DMS53 (cell line): Measurements from ENCODE around the gene CACNB4.
"Not testable (repeated sequence)": the region's sequence is repeated elsewhere in the genome, so short reads cannot be mapped to it uniquely, and the experiment has no call there.

Experiments
- DNase-seq: peaks from one replicate; lab custom pipeline; 2025; lab: John Stamatoyannopoulos, UW

The CACNB4 gene

DNA sequence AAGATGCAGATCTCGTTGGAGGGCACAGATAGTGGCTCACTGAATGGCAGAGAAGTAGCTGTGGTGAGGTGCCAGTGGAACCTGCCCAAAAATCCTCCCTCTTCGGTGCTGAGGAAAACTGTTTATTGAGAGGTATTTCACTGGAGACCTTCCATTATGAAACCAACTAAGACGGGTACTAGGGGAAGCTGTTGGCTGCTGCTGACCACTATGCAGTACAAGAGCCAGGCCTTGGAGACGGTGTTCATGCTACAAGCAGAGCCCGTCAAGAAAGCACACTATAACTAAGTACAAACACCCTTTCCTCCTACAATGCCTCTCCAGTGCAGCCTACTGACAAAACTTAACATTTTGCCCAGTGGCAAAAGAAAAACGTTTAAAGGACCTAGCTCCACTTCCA is 275.2 kb downstream of the CACNB4 start:
- DNase-seq = no peak

DNA sequence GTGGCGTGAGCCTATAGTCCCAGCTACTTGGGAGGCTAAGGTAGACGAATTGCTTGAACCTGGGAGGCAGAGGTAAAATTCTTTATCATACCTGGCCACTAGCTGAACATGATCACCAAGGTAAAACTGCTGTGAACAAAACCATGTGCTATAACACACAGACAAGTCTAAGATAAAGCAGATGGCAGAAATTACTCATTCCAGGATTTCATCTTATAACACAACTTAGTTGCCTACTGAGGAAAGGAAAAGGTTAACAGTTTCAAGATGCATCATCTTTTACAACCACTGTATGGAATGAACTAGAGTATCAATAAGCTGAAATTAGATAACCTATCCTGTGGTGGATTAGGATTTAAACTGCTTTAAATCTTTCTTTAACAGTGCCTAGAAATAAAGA is 278.9 kb downstream of the CACNB4 start:
- no peak for DNase-seq

DNA sequence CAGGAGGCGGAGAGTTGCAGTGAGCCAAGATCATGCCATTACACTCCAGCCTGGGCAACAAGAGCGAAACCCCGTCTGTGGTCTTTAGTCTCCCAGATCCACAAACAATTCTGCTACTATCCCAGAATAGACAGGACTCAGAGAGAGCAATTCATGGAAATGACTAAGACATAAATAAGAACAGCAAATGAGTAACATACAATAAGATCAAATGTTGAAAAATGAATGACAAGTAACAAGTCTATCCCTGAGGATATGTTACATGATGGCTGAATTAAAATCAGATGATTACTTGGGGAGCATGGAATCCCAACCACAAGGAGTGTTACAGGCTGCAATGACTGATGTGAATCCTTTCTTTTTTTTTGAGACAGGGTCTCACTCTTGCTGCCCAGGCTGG is 280.9 kb downstream of the CACNB4 start:
- DNase-seq = no peak

DNA sequence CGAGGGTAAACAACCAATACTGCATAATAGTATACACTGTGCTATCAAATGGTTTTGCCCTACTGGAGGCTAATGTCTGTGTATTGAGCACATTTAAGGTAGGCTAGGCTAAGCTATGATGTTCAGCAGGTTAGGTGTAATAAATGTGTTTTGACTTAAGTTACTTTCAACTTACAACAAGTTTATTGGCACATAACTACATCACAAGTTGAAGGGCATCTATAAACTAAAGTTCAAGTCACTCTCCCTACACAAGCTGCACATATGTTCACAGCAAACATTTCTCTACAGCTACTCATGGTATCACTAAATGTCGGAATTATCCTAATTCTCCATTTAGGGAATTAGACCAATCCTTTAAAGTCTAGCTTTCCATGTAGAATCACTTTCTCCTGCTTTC is 282.0 kb downstream of the CACNB4 start:
- no peak for DNase-seq

DNA sequence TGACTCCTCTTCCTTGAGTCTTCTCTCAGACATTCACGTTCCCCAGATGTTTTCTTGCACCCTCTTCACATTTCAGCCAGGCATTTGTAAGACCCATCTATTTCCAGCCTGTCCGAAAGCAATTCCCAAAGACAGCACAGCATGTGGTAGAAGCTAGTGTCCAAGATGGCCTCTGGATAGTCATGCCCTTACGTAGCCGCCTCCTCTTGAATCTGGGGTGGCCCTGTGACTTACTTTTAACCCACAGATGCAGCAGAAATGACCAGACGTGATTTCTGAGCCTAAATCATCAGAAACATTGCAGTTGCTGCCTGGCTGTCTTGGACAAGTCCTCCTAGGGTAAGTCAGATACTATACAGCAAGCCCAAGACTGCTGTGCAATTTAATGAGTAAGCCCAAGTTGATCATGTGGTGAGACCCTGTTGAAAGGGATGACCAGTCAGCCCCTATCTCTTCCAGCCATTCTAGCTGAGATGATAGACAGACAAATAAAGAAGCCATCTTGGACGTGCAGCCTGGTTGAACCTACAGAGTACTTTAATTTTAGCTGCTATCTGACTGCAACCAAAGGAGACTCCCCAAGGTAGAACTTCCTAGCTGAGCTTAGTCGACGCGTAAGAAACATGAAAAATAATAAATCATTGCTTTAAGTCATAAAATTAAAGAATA is 282.9 kb downstream of the CACNB4 start:
- no peak for DNase-seq

DNA sequence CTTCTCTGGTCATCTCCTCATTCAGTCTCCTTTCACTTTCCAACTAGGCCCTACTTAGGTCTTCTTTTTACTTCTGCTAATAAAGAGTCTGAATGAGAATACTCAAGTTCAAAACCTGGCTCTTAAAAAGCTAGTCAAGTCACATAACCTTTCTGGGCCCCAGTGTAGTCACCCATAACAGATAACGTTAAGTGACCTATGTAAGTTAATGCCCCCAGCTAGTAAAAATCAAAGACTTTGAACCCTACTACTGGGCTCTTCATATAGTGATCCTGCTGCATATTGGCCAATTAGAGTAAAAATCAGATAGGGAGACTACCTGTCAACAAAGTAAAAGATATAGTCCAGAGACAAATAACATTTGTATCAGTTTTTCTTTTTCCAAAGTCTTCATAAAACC is 288.4 kb downstream of the CACNB4 start:
- no peak for DNase-seq

DNA sequence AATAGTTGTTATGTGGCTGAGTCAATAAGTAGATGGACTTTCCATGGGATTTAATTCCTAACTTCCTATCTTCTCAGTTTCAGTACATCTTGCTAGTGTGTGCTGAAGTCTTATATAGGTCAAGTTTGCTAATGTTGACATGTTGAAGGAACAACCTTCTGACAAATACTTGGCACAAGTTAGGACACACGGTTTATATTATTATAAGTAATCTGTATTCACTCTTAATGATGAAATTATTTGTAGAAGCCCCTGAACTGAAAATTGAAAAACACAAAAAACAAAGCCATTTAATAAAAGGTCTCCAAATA is 289.8 kb downstream of the CACNB4 start:
- no peak for DNase-seq

DNA sequence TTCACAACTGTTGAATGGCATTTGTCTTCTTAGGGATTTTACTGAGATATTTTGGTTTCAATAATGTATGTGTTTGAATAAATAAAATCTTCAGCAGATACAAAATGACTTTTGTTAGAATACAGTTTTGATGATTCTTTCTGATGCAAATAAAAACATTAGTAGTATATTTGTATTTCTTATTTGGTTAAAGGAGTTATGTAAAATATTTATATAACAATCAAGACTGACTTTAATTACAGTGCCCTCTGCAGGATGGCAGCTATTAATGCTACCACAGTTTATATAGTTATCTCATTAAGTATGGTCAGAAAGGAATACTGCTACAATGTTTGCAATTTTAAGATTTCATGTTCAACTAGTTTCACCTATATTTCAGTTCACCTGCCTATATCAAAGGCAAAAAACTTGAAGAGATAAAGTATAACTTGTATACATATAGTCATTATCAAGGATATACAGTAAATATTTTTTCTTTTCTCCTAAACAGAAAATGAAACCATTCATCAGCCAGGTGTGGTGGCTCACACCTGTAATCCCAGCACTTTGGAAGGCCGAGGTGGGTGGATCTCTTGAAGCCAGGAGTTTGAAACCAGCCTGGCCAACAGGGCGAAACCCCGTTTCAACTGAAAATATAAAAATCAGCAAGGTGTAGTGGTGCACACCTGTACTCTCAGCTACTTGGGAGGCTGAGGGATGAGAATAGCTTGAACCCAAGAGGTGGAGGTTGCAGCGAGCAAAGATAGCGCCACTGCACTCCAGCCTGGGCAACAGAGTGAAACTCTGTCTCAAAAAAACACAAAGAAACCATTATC is 290.4 kb downstream of the CACNB4 start:
- peak; percentile 34 for DNase-seq

DNA sequence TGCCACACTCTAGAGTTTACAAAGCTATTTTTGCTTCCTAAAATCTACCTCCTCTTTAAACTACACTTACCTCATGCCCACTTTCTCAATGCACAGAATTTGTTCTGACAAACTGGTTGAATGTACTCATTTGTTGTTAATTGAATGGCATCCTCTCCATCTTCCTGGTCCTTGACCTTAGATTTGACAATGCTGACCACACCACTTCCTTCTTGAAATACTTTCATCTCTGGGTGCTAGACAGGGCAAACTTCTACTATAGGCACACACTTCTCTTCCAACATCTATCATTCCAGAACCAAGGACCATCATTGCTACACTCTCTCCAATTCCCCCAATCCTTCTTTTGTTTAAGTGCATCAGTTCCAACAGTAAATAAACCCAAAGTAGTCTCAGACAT is 292.9 kb downstream of the CACNB4 start:
- DNase-seq = no peak

DNA sequence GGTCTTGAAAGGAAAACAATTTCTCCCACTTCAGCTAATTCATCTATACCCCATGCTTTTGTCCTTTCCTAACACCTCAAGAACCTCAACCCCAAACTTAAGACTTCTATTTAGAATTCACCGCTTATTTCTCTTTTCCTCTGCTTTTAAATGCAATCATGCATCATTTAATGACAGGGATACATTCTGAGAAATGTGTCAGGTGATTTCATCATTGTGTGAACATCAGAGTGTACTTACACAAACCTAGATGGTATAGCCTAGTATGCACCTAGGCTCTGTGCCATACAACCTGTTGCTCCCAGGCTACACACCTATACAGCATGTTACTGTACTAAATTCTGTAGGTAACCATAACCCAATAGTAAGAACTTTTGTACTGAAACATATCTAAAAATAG is 293.5 kb downstream of the CACNB4 start:
- no peak for DNase-seq

DNA sequence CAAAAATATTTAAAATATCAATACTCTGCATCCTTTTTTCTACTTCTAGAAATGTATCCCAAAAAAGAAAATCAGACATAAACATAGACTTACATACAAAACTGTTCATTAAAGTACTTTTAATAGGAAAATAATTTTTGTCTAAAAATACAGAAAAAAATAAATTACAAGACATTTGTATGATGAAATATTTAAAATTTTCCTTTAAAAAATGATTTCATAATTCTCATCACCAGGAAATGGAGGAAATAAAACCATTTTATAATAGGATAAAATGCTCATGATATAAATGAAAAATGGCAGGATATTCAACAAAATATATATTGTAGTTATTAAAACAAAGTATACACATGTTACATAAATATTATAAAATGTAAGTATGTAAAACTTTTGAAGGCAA is 295.0 kb downstream of the CACNB4 start:
- no peak for DNase-seq

DNA sequence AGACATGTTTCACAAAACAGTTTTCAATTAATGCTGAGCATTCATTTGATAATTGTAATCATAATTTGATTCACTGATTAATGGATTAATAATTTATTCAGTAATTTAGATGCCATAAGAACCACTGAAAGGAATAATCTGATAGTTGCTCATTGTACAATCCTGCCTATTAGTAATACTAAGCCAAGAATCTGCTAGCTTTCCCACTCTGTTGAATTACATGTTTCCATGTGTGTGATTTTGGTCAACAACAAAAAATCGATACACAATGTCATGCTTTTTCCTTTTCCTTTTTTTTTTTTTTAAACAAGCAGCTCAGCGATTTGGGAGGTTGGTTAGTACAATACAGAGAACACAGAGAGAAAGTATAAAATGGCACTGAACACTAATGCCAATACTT is 296.5 kb downstream of the CACNB4 start:
- DNase-seq = no peak

DNA sequence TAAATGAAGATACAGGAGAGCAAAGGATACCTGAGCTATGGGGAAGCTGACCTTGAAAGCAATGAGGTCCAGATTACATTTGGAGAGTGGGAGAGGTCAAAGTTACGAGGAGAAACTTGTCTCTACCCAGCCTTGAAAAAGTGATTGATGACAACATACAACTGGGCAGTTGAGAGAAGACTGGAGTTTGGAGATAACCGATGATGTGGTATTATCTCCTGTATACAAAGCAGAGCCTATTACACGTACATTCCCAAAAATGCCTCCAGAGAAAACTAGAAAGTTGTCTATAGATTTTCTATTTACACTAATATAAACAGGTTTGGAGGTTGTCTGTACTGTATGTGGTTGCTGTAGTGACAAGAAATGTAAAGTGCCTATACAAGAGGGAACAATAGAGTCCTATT is 299.0 kb downstream of the CACNB4 start:
- DNase-seq = no peak

DNA sequence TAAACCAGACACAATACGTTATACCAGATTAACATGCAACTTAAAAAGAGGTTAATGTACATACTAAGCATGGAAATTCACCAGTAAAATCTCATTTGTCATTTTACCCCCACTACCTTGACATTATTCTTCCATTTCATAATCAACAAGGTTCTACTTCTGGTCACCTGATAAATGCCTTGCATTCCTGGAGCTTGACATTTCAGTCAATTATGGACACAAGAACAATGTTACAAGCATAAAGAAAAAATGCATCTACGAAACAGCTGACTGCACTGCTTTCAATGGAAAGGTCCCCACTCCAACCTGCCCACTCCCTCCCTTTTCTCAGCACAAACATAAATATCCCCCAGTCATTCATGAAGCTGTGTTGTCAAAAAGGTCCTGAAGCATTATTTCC is 302.1 kb downstream of the CACNB4 start:
- no peak for DNase-seq

DNA sequence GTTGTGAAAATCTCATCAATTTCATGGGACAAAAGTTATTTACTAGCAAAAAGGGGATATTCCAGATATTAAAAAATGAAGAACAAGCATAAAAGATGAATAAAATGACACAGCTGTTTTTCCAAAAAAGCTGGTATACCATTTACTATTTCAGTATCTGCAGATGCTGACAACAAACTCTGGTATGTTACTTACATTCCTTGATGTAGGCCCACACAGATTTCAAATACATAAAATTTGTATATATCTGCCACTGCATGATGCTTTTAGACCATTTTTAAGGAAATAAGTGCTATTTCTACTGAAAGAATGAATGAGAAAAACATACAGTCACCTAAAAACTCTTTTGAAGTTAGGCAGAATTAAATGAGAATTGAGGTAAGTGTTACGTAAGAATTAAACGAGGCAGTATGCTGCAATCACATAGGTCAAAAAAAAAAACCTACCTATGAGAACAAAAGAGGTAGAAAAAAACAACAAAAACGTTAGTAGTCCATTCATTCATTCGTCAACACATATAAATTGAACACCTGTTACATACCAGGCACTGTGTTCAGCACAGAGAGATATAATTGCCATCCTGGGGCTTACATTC is 303.1 kb downstream of the CACNB4 start:
- no peak for DNase-seq

DNA sequence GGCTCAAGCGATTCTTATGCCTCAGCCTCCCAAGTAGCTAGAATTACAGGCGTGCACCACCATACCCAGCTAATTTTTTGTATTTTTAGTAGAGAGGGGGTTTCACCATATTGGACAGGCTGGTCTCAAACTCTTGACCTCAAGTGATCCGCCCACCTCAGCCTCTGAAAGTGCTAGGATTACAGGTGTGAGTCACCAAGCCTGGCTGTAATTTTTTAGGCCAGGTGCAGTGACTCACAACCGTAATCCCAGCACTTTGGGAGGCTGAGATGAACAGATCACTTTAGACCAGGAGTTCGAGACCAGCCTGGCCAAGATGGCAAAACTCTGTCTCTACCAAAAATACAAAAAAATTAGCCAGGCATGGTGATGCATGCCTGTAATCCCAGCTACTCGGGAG is 304.4 kb downstream of the CACNB4 start:
- DNase-seq = not testable (repeated sequence)

DNA sequence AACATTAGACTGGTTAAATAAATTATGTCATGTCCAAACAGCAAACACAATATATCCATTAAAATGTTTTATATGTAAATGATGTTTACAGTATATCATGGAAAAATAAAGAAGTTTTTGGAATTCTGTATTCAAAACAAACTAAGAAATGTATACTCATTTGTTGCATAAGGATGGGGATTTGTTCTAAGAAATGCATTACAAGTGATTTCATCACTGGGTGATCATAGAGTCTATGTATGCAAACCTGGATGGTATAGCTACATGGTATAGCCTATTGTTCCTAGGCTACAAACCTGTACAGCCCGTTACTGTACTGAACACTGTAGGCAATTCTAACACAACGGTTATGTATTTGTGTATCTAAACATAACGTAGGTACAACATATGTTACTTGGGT is 305.7 kb downstream of the CACNB4 start:
- no peak for DNase-seq

DNA sequence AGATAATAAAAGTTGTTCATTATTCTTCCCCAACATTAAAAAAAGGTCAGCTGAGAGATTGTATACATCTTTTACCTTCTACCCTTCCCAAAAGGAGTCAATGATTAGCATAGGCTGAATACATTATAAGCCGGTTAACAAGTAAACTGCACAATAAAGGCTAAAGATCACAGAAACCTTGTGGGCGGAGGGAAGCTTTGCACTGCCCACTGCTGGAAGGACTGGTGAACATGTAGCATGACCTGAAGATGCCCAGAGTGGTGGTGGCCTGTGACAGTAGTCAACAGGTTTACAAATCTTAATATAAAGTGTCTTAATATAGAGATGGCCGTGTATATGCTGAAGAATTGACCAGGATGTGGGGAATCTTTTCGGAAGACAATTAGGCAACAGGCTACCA is 306.3 kb downstream of the CACNB4 start:
- DNase-seq = no peak

DNA sequence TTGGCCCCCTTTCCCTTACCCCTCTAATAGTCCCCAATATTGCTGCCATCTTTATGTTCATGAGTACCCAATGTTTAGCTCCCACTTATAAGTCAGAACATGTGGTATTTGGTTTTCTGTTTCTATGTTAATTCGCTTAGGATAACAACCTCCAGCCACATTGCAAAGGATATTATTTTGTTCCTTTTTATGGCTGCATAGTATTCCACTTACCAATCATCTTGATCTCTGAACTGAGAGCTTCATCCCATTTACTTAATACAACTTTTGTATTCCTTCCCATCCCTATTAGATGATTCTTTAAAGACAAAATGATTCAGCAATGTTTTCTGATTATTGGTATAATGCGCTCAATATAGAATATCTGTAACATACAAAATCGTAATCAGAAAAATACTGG is 307.3 kb downstream of the CACNB4 start:
- DNase-seq = no peak

DNA sequence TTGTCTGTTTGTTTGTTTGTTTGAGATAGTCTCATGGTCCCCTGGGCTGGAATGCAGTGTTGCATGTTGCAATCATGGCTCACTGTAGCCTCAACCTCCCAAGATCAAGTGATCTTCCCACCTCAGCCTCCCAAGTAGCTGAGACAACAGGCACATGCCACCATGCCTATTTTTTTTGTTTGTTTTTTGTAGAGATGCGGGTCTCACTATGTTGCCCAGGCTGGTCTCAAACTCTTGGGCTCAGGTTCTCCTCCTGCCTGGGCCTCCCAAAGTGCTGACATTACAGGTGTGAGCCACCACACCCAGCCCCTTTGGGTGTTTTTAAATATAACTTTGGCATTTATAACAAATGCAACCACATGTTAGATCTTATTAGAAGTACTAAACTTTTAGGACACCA is 308.2 kb downstream of the CACNB4 start:
- DNase-seq = no peak

DNA sequence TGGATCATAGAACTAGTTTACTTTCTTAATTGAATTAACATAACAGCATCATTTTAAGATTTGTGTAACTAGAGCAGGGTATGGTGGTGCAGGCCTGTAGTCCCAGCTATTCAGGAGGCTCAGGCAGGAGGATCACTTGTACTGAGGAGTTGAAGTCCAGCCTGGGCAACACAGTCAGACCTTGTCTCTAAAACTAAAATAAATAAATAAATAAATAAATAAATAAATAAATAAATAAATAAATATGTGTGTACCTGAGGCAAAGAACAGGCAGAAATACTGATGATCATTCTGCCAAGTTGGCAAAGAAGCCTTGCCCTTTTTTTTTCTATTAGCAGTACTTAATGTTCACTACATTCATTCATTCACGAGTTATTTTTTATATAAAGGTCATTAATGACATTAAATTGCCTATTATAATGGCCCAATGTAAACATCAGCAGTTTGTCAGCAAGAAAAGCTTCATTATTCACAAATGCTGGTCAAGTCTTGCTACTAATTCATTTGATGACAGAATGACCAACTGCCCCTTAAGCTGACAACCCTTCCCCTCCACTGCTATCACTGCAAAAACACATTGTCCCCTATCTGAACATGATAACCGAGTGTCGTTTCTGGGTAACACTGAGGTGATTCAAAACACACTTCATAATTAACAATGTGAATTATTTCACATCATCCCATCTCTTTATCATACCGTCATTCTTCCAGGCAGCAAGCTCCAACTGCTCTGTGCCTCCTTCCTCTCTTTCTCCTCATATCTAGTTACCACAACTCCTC is 309.6 kb downstream of the CACNB4 start:
- no peak for DNase-seq

DNA sequence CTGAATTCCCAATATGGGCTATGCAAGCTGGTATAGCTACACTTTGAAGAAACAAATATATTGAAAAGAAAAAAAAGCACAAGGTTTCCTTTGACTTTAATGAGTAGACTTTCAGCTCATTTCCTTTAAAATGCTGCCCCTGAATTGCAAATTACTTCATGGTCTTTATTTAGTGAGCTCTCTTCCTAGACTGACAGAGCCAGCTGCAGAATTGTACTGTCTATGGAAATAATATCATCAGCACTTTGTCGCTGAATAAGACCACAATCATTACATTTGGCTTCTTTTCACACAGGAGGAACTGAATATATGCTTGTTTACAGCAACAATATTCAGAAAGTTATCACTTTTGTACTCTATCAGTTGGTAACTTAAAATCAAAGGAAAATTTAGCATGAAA is 312.4 kb downstream of the CACNB4 start:
- DNase-seq = no peak

DNA sequence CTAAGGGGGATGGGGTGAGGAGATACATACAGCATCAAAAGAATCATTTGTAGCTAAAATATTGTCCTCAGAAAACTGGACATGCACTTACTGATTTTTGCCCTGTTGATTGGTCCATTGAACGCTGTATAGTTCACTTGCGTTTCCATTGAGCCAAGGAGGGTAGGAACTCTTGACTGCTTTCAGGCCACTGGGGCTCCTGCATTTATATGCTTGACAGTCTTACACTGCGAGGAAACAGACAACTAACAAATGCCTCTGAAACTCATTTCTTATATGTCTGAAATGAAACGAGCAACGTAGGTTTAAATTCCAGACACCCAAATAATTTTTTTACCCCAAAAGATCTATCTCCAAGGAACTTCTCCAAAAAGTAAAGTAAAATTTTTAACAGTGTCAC is 312.8 kb downstream of the CACNB4 start:
- DNase-seq = no peak
